ENCODE measurements around the gene NHERF2. TPM values are rescaled to one million over a fixed set of nuclear protein-coding genes. Genes with fewer than 3 reads are reported as not detected.

NHERF2 gene
- total RNA-seq, 1 experiment from 2014 or later, result 33.1 TPM

DNA sequence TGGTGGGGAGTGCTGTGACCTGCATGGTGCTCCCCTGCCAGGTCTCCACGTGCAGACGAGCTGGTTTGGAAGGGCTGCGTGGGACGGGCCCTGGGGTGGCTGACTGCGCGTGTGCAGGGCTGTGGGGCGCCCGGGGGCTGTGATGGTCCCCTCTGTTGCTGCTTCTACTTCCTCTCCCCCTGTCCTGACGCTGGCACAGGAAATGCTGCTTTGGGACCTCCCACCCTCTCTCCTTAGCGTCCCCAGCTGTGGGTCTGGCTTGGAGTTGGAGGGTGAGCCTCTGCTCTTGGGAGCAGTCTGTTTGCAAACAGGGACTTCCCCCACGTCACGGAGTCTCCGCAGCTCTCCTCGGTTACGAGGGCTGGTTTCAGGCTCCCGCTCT is 56.3 kb downstream of the NHERF2 start:
- DNase-seq (ENCODE audit: low spot score), result no peak

GRCh38 chr16:2083409-2083808 is 56.7 kb downstream of the NHERF2 start:
- no peak for DNase-seq (ENCODE audit: low spot score)

GRCh38 chr16:2083876-2084780 is 57.4 kb downstream of the NHERF2 start:
- DNase-seq (ENCODE audit: low spot score), result no peak

GRCh38 chr16:2084895-2085625 is 58.4 kb downstream of the NHERF2 start:
- no peak for DNase-seq (ENCODE audit: low spot score)

- no peak for DNase-seq (ENCODE audit: low spot score)
These were observed 59.0 kb downstream of the NHERF2 start for GRCh38 chr16:2085669-2086068.

- no peak for DNase-seq (ENCODE audit: low spot score)
These were observed 59.5 kb downstream of the NHERF2 start for GRCh38 chr16:2086106-2086742.

DNA sequence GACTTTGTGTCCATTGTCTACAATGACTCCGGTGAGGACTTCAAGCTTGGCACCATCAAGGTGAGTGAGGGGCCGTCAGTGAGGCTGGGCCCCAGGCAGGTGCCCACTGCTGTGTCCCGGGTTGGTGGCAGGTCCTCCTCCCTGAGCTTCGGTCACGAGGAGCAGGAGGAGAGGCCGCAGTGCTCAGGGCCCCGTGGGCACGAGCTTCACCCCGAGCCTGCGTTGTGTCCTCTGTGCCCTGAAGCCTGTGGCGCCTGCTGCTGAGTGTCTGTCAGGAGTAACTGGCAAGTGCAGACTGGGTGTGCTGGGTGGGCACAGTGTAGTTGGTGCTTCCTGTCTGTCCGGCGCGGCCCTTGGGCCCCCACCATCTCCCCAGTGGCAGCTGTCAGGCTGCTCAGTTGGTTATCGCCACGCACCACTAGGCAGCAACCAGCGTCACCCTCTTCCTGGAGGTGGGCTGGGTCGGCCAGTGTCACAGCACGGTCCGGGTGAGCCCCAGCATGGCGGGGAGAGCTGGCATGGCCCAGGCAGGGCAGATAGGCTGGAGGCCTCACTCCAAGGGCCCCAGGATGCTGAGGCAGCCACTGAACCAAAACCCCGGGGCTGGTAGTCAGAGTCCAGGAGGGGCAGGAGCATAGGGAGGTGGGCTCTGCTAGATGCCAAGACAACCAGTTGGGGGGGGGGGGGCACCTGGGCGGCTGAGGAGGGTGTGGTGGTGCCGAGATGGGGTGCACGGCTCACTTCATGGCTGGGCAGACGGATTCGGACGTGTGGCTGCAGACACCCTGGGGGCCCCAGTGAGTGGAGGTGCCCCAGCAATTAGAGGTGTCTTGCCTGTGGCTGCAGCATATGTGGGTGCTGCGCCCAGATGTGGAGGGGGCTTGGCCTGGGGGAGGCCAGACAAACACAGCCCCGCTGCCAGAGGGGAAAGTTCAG is 60.4 kb downstream of the NHERF2 start:
- DNase-seq (ENCODE audit: low spot score), result no peak

DNA sequence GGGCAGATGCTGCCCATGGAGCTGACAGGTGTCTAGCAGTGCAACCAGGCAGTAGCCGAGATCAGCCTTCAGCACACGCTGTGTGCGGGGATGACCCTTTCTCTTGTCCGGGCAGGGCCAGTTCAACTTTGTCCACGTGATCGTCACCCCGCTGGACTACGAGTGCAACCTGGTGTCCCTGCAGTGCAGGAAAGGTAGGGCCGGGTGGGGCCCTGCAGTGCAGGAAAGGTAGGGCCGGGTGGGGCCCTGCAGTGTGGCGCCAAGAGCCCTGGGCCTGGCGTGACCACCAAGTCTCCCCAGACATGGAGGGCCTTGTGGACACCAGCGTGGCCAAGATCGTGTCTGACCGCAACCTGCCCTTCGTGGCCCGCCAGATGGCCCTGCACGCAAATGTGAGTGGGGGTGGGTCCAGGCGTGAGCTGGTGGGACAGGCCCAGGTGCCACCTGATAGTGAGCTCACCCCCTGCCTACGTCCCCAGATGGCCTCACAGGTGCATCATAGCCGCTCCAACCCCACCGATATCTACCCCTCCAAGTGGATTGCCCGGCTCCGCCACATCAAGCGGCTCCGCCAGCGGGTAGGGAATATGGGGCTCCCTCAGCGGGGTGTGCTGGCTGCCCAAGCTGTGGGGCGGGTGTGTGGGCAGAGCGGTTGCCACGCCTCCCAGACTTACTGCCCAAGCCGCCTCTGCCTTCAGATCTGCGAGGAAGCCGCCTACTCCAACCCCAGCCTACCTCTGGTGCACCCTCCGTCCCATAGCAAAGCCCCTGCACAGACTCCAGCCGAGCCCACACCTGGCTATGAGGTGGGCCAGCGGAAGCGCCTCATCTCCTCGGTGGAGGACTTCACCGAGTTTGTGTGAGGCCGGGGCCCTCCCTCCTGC is 61.3 kb downstream of the NHERF2 start:
- no peak for DNase-seq (ENCODE audit: low spot score)

Other genes with a start within 250 kb of the NHERF2 start
- gene SPSB3, start 244.3 kb upstream of the NHERF2 start, total RNA-seq (2014; rRNA removed; shearing (Covaris generic)), result 20.1 and 23.9 TPM in 2 replicates
- 38.9 and 112 TPM in 2 replicates for gene NUBP2, start 243.9 kb upstream of the NHERF2 start, total RNA-seq (2014; rRNA removed; shearing (Covaris generic))
- gene IGFALS, start 233.2 kb upstream of the NHERF2 start, total RNA-seq (2014; rRNA removed; shearing (Covaris generic)), result not detected in 2 replicates
- gene HAGH, start 200.1 kb upstream of the NHERF2 start, total RNA-seq (2014; rRNA removed; shearing (Covaris generic)), result 18.4 and 31.3 TPM in 2 replicates
- 23.8 and 27.6 TPM in 2 replicates for gene FAHD1, start 199.7 kb upstream of the NHERF2 start, total RNA-seq (2014; rRNA removed; shearing (Covaris generic))
- gene MEIOB, start 154.7 kb upstream of the NHERF2 start, total RNA-seq (2014; rRNA removed; shearing (Covaris generic)), result 2.8 and 9.0 TPM in 2 replicates
- gene HS3ST6, start 108.5 kb upstream of the NHERF2 start, total RNA-seq (2014; rRNA removed; shearing (Covaris generic)), result not detected in 2 replicates
- gene MSRB1, start 83.7 kb upstream of the NHERF2 start, total RNA-seq (2014; rRNA removed; shearing (Covaris generic)), result 25.3 and 32.7 TPM in 2 replicates
- not detected in 2 replicates for gene RPL3L, start 72.2 kb upstream of the NHERF2 start, total RNA-seq (2014; rRNA removed; shearing (Covaris generic))
- gene NDUFB10, start 67.4 kb upstream of the NHERF2 start, total RNA-seq (2014; rRNA removed; shearing (Covaris generic)), result 360 and 447 TPM in 2 replicates
- gene RPS2, start 62.1 kb upstream of the NHERF2 start, total RNA-seq (2014; rRNA removed; shearing (Covaris generic)), result 2,920 and 3,088 TPM in 2 replicates
- not detected in 2 replicates for gene RNF151, start 60.0 kb upstream of the NHERF2 start, total RNA-seq (2014; rRNA removed; shearing (Covaris generic))
- gene TBL3, start 54.8 kb upstream of the NHERF2 start, total RNA-seq (2014; rRNA removed; shearing (Covaris generic)), result 50.8 and 55.9 TPM in 2 replicates
- not detected in 2 replicates for gene NOXO1, start 45.4 kb upstream of the NHERF2 start, total RNA-seq (2014; rRNA removed; shearing (Covaris generic))
- gene GFER, start 42.7 kb upstream of the NHERF2 start, total RNA-seq (2014; rRNA removed; shearing (Covaris generic)), result 13.4 and 15.1 TPM in 2 replicates
- gene SYNGR3, start 36.9 kb upstream of the NHERF2 start, total RNA-seq (2014; rRNA removed; shearing (Covaris generic)), result 3.4 and 7.7 TPM in 2 replicates
- 5.5 and 10.4 TPM in 2 replicates for gene ZNF598, start 17.1 kb upstream of the NHERF2 start, total RNA-seq (2014; rRNA removed; shearing (Covaris generic))
- 2.7 TPM in 1 of 2 replicates, not detected in the other for gene NPW, start 7.1 kb upstream of the NHERF2 start, total RNA-seq (2014; rRNA removed; shearing (Covaris generic))
- 28.2 and 42.3 TPM in 2 replicates for gene NTHL1, start 20.9 kb downstream of the NHERF2 start, total RNA-seq (2014; rRNA removed; shearing (Covaris generic))
- 11.0 and 15.6 TPM in 2 replicates for gene TSC2, start 21.1 kb downstream of the NHERF2 start, total RNA-seq (2014; rRNA removed; shearing (Covaris generic))
- 10.9 and 14.1 TPM in 2 replicates for gene PKD1, start 109.0 kb downstream of the NHERF2 start, total RNA-seq (2014; rRNA removed; shearing (Covaris generic))
- 1.9 and 3.2 TPM in 2 replicates for gene RAB26, start 121.7 kb downstream of the NHERF2 start, total RNA-seq (2014; rRNA removed; shearing (Covaris generic))
- 58.2 and 71.0 TPM in 2 replicates for gene TRAF7, start 128.9 kb downstream of the NHERF2 start, total RNA-seq (2014; rRNA removed; shearing (Covaris generic))
- gene CASKIN1, start 169.7 kb downstream of the NHERF2 start, total RNA-seq (2014; rRNA removed; shearing (Covaris generic)), result 0.02 TPM in 2 replicates
- 22.1 and 28.4 TPM in 2 replicates for gene MLST8, start 178.6 kb downstream of the NHERF2 start, total RNA-seq (2014; rRNA removed; shearing (Covaris generic))
- gene BRICD5, start 184.0 kb downstream of the NHERF2 start, total RNA-seq (2014; rRNA removed; shearing (Covaris generic)), result 0.06 and 1.0 TPM in 2 replicates
- gene PGP, start 187.9 kb downstream of the NHERF2 start, total RNA-seq (2014; rRNA removed; shearing (Covaris generic)), result 20.0 and 24.5 TPM in 2 replicates
- gene E4F1, start 196.7 kb downstream of the NHERF2 start, total RNA-seq (2014; rRNA removed; shearing (Covaris generic)), result 8.0 and 9.5 TPM in 2 replicates
- 0.10 TPM in 1 of 2 replicates, not detected in the other for gene DNASE1L2, start 209.5 kb downstream of the NHERF2 start, total RNA-seq (2014; rRNA removed; shearing (Covaris generic))
- gene ECI1, start 224.7 kb downstream of the NHERF2 start, total RNA-seq (2014; rRNA removed; shearing (Covaris generic)), result 37.6 and 48.8 TPM in 2 replicates
- 144 and 152 TPM in 2 replicates for gene RNPS1, start 241.2 kb downstream of the NHERF2 start, total RNA-seq (2014; rRNA removed; shearing (Covaris generic))

Measured in H4 (cell line).